HepG2 (cell line): Measurements from ENCODE around the gene CTDNEP1. TPM values are rescaled to one million over a fixed set of nuclear protein-coding genes. Genes with fewer than 3 reads are reported as not detected.

Experiments used
- ATF4 ChIP-seq, 2 experiments: fragments of 450-650 bp in 1 of 2; sonication (generic) in 1 of 2; formaldehyde crosslinking; IDR thresholded peaks; 2 replicates each; pipeline versions ENCODE4 v1.5.0 to v1.8.0; 2020 to 2022; ENCODE audit warnings: mild to moderate bottlenecking in 1 of 2, missing genetic modification reagents in 1 of 2
- BCL3 ChIP-seq: sonication (generic); formaldehyde crosslinking; IDR thresholded peaks from 2 replicates; pipeline ENCODE4 v1.5.1; 2020; ENCODE audit warnings: mild to moderate bottlenecking, missing genetic modification reagents, moderate library complexity
- BRCA1 ChIP-seq: sonication (generic); formaldehyde crosslinking; IDR thresholded peaks from 2 replicates; pipeline ENCODE4 v1.4.0; 2020; ENCODE audit warnings: missing genetic modification reagents
- DPF2 ChIP-seq: sonication (generic); formaldehyde crosslinking; IDR thresholded peaks from 2 replicates; pipeline ENCODE4 v1.4.0; 2020; ENCODE audit warnings: mild to moderate bottlenecking, low read depth, missing genetic modification reagents, borderline replicate concordance
- ESRRA ChIP-seq: sonication (generic); formaldehyde crosslinking; IDR thresholded peaks from 2 replicates; pipeline ENCODE4 v1.5.1; 2020; ENCODE audit warnings: mild to moderate bottlenecking, low read depth, missing genetic modification reagents
- HOXA5 ChIP-seq: sonication (generic); formaldehyde crosslinking; IDR thresholded peaks from 2 replicates; pipeline ENCODE4 v1.4.0; 2020; ENCODE audit warnings: missing genetic modification reagents
- IKZF4 ChIP-seq: sonication (generic); formaldehyde crosslinking; IDR thresholded peaks from 2 replicates; pipeline ENCODE4 v1.5.1; 2020; ENCODE audit warnings: borderline replicate concordance, mild to moderate bottlenecking, low read depth, missing genetic modification reagents; ENCODE audit errors: not compliant biosample characterization
- IRX3 ChIP-seq: sonication (generic); formaldehyde crosslinking; IDR thresholded peaks from 2 replicates; pipeline ENCODE4 v1.8.1; 2023; ENCODE audit warnings: mild to moderate bottlenecking, low read depth, missing genetic modification reagents, borderline replicate concordance
- KMT2A ChIP-seq: sonication (generic); formaldehyde crosslinking; IDR thresholded peaks from 2 replicates; pipeline ENCODE4 v1.4.0; 2020; ENCODE audit warnings: missing genetic modification reagents
- MATR3 ChIP-seq: sonication (generic); formaldehyde crosslinking; IDR thresholded peaks from 2 replicates; pipeline ENCODE4 v1.4.0; 2020; ENCODE audit warnings: missing genetic modification reagents
- NFE2L2 ChIP-seq: fragments of 150-350 bp; IDR thresholded peaks from 2 replicates; pipeline ENCODE4 v1.6.1; 2014; ENCODE audit warnings: low read length
- NPAS2 ChIP-seq: sonication (generic); formaldehyde crosslinking; IDR thresholded peaks from 2 replicates; pipeline ENCODE4 v1.8.0; 2022; ENCODE audit warnings: mild to moderate bottlenecking, missing genetic modification reagents, borderline replicate concordance
- RFX1 ChIP-seq: fragments of 450-650 bp; IDR thresholded peaks from 2 replicates; pipeline ENCODE4 v1.6.1; 2017
- SALL1 ChIP-seq: sonication (generic); formaldehyde crosslinking; IDR thresholded peaks from 2 replicates; pipeline ENCODE4 v1.8.0; 2022; ENCODE audit warnings: mild to moderate bottlenecking, missing genetic modification reagents
- SALL2 ChIP-seq: sonication (generic); formaldehyde crosslinking; IDR thresholded peaks from 2 replicates; pipeline ENCODE4 v1.8.1; 2023; ENCODE audit warnings: mild to moderate bottlenecking, missing genetic modification reagents, inconsistent platforms
- SMARCC2 ChIP-seq: fragments of 450-650 bp; IDR thresholded peaks from 2 replicates; pipeline ENCODE4 v1.6.1; 2017; ENCODE audit warnings: antibody characterized with exemption, mild to moderate bottlenecking
- SNAPC2 ChIP-seq: sonication (generic); formaldehyde crosslinking; IDR thresholded peaks from 2 replicates; pipeline ENCODE4 v1.8.1; 2022; ENCODE audit warnings: mild to moderate bottlenecking, missing genetic modification reagents
- ZFP62 ChIP-seq: sonication (generic); formaldehyde crosslinking; IDR thresholded peaks from 2 replicates; pipeline ENCODE4 v1.4.0; 2020; ENCODE audit warnings: missing genetic modification reagents
- ZGPAT ChIP-seq: IDR thresholded peaks from 2 replicates; pipeline ENCODE4 v1.6.1; 2016; ENCODE audit warnings: mild to moderate bottlenecking
- ZNF121 ChIP-seq: sonication (generic); formaldehyde crosslinking; IDR thresholded peaks from 2 replicates; pipeline ENCODE4 v1.5.0; 2020; ENCODE audit warnings: mild to moderate bottlenecking, missing genetic modification reagents
- ZNF225 ChIP-seq: sonication (generic); formaldehyde crosslinking; IDR thresholded peaks from 2 replicates; pipeline ENCODE4 v1.4.0; 2020; ENCODE audit warnings: mild to moderate bottlenecking, missing genetic modification reagents
- ZNF296 ChIP-seq: sonication (generic); formaldehyde crosslinking; conservative IDR thresholded peaks from 2 replicates; pipeline ENCODE4 v1.5.0; 2020; ENCODE audit warnings: mild to moderate bottlenecking, missing genetic modification reagents
- ZNF530 ChIP-seq: sonication (generic); formaldehyde crosslinking; IDR thresholded peaks from 2 replicates; pipeline ENCODE4 v1.5.0; 2020; ENCODE audit warnings: low read depth, mild to moderate bottlenecking, missing genetic modification reagents
- ZNF567 ChIP-seq: sonication (generic); formaldehyde crosslinking; IDR thresholded peaks from 2 replicates; pipeline ENCODE4 v1.8.1; 2023; ENCODE audit warnings: mild to moderate bottlenecking, missing genetic modification reagents, borderline replicate concordance
- ZSCAN29 ChIP-seq: sonication (generic); formaldehyde crosslinking; conservative IDR thresholded peaks from 2 replicates; pipeline ENCODE4 v1.4.0; 2020; ENCODE audit warnings: mild to moderate bottlenecking, missing genetic modification reagents
- polyA plus RNA-seq, 8 experiments: library from polyadenylated mRNA; depleted of rRNA in 3 of 8; stranded (reverse) in 7 of 8; unstranded in 1 of 8; fragments of >200 nt; fragmentation: Illumina TruSeq in 4 of 8; extraction: Trizol in 4 of 8; gene quantifications; 2 replicates each; pipeline versions ENCODE4 v1.2.1 to v1.2.3, GENCODE V29; 2011 to 2016; ENCODE audit warnings: low read depth in 4 of 8, missing spikeins in 1 of 8, mixed read lengths in 1 of 8; ENCODE audit not compliant: insufficient read depth in 1 of 8
- total RNA-seq, 5 experiments: library from RNA; depleted of rRNA; stranded (reverse); fragments of >200 nt; fragmentation: Illumina TruSeq; extraction: Trizol; gene quantifications; 2 replicates each; pipeline ENCODE4 v1.2.3, GENCODE V29; 2016; ENCODE audit warnings: low read depth in 1 of 5

The CTDNEP1 gene
- total and polyA plus RNA-seq, 2 of the 13 experiments (the other 11 are each of a cell fraction or from before 2014, with no cell fraction given): 19.8 to 118 TPM

- no peak for TF ChIP-seq SNAPC2
- TF ChIP-seq IRX3 (CRISPR knock-in tag): no peak
- peak in 1 of 2 experiments; percentile 99; a peak in 2 of 4 replicates for TF ChIP-seq ATF4 (CRISPR knock-in tag; IDR thresholded peaks at IDR 0.05)
- TF ChIP-seq BCL3 (CRISPR knock-in tag): peak; percentile 65; the same call in 1 of the 2 replicates
- 0 out of 2 replicates have a peak, but pooled peaks have one; percentile 18 for TF ChIP-seq DPF2 (CRISPR knock-in tag)
- peak; percentile 78 for TF ChIP-seq SALL1 (CRISPR knock-in tag)
- TF ChIP-seq BRCA1 (CRISPR knock-in tag): no peak
- no peak for TF ChIP-seq ZNF567
- peak; percentile 78 for TF ChIP-seq ZGPAT (CRISPR knock-in tag)
- no peak for TF ChIP-seq ZNF225 (CRISPR knock-in tag)
- TF ChIP-seq RFX1: no peak
- no peak for TF ChIP-seq ZNF530 (CRISPR knock-in tag)
- TF ChIP-seq SALL2: no peak
- TF ChIP-seq NFE2L2: no peak
- TF ChIP-seq ZNF121 (CRISPR knock-in tag): no peak
- no peak for TF ChIP-seq ZFP62 (CRISPR knock-in tag)
- TF ChIP-seq NPAS2 (CRISPR knock-in tag): no peak
- TF ChIP-seq IKZF4: no peak
- TF ChIP-seq ZSCAN29 (CRISPR knock-in tag): no peak
- TF ChIP-seq ZNF296 (CRISPR knock-in tag): no peak
- no peak for TF ChIP-seq KMT2A (CRISPR knock-in tag)
- TF ChIP-seq HOXA5 (CRISPR knock-in tag): peak; percentile 26; the same call in 1 of the 2 replicates
- TF ChIP-seq ESRRA: peak; percentile 35; the same call in 1 of the 2 replicates
- no peak for TF ChIP-seq SMARCC2
- no peak for TF ChIP-seq MATR3 (CRISPR knock-in tag)
Observed at GRCh38 chr17:7258731-7259554, 7.4 kb upstream of the CTDNEP1 start (continued).
